HCT116 (cell line): Measurements from ENCODE around the gene RAB37. TPM values are rescaled to one million over a fixed set of nuclear protein-coding genes. Genes with fewer than 3 reads are reported as not detected.

Experiments used
- ATAC-seq: fragments of 200-7000 bp; cut with Tn5 transposase; 2 replicates; pipeline ENCODE4 v1.9.1; 2020; ENCODE audit warnings: mild to moderate bottlenecking, moderate library complexity
- BruUV-seq: library from RNA; stranded (reverse); fragments of 400-500 nt; replicated peaks from 2 replicates; lab custom pipeline; 2021; lab: Mats Ljungman, UMichigan
- CTCF ChIA-PET: fragments of 300-600 bp; sonication (Branson Sonifier 250); formaldehyde crosslinking; loops from one replicate; lab custom pipeline; 2021; ENCODE audit warnings: antibody characterized with exemption; lab: Charles Lee
- POLR2A ChIA-PET: fragments of 300-600, 350-600 bp; sonication (Branson Sonifier 250); formaldehyde crosslinking; loops from one replicate; lab custom pipeline; 2021; ENCODE audit warnings: antibody characterized with exemption; lab: Charles Lee
- RAD21 ChIA-PET, 2 experiments: fragments of 300-600 bp; sonication (Branson Sonifier 250); formaldehyde crosslinking; loops; one replicate each; lab custom pipeline; 2023; ENCODE audit warnings: low total read pairs in 2 of 2; ENCODE audit not compliant: uncharacterized antibody in 2 of 2, unreplicated experiment in 2 of 2, low non-redundant PET in 1 of 2; lab: Charles Lee
- DNase-seq: peaks from one replicate; pipeline ENCODE4 v3.0.0-alpha.2; 2010; ENCODE audit warnings: low read depth, low spot score
- H2AFZ ChIP-seq: fragments of 200-600 bp; shearing (Covaris generic), sonication (generic); 2 replicates; pipeline ENCODE4 v1.6.1; 2017; ENCODE audit warnings: low read depth, mixed run types, mixed read lengths, antibody characterized with exemption, low read length; ENCODE audit not compliant: poor library complexity, severe bottlenecking
- H3K27ac ChIP-seq: 2 replicates; pipeline ENCODE4 v1.5.1; 2012; ENCODE audit warnings: low read depth, low read length
- H3K27me3 ChIP-seq: fragments of 200-600 bp; sonication (generic); 2 replicates; pipeline ENCODE4 v1.6.1; 2016; ENCODE audit warnings: mixed run types, low read length, mixed read lengths; ENCODE audit not compliant: insufficient read depth
- H3K36me3 ChIP-seq, 2 experiments: fragments of 200-500 bp in 1 of 2; fragments of 200-600 bp in 1 of 2; sonication (Bioruptor generic) in 1 of 2; sonication (generic) in 1 of 2; 2 replicates each; pipeline versions ENCODE4 v1.5.1 to v1.6.1; 2014 to 2016; ENCODE audit warnings: low read length in 2 of 2, inconsistent platforms in 1 of 2, mixed read lengths in 1 of 2, mixed run types in 1 of 2; ENCODE audit not compliant: insufficient read depth in 2 of 2, control insufficient read depth in 1 of 2
- H3K4me1 ChIP-seq, 2 experiments: fragments of 200-600 bp in 1 of 2; sonication (generic) in 1 of 2; 2 replicates each; pipeline versions ENCODE4 v1.5.1 to v1.6.1; 2012 to 2017; ENCODE audit warnings: low read length in 2 of 2, inconsistent platforms in 1 of 2, mild to moderate bottlenecking in 1 of 2, mixed read lengths in 1 of 2, mixed run types in 1 of 2, moderate library complexity in 1 of 2; ENCODE audit not compliant: insufficient read depth in 2 of 2, control insufficient read depth in 1 of 2
- H3K4me2 ChIP-seq: fragments of 200-600 bp; sonication (generic); 2 replicates; pipeline ENCODE4 v1.6.1; 2017; ENCODE audit warnings: mixed run types, low read length, mixed read lengths
- H3K4me3 ChIP-seq, 2 experiments: fragments of 200-600 bp in 1 of 2; sonication (generic) in 1 of 2; replicated peaks in 1 of 2; 2 replicates each; pipeline ENCODE4 v1.5.1; 2011 to 2016; ENCODE audit warnings: low read length in 2 of 2, control low read depth in 1 of 2, low read depth in 1 of 2, mild to moderate bottlenecking in 1 of 2, mixed read lengths in 1 of 2, mixed run types in 1 of 2
- H3K79me2 ChIP-seq: fragments of 200-600 bp; sonication (generic); 2 replicates; pipeline ENCODE4 v1.6.1; 2017; ENCODE audit warnings: mild to moderate bottlenecking, mixed run types, low read length, moderate library complexity, mixed read lengths; ENCODE audit not compliant: insufficient read depth
- H3K9ac ChIP-seq: fragments of 200-600 bp; sonication (generic); 2 replicates; pipeline ENCODE4 v1.6.1; 2016; ENCODE audit warnings: low read length, mixed read lengths
- H3K9me2 ChIP-seq: fragments of 200-600 bp; sonication (generic), shearing (Covaris generic); 2 replicates; pipeline ENCODE4 v1.6.1; 2017; ENCODE audit warnings: mixed run types, mild to moderate bottlenecking, moderate library complexity; ENCODE audit not compliant: insufficient read depth
- H3K9me3 ChIP-seq, 2 experiments: fragments of 200-500 bp in 1 of 2; fragments of 200-600 bp in 1 of 2; sonication (Bioruptor generic) in 1 of 2; sonication (generic) in 1 of 2; 2 replicates each; pipeline ENCODE4 v1.6.1; 2014 to 2017; ENCODE audit warnings: low read length in 2 of 2, mixed read lengths in 2 of 2, inconsistent platforms in 1 of 2, low read depth in 1 of 2, mild to moderate bottlenecking in 1 of 2, mixed run types in 1 of 2, moderate library complexity in 1 of 2; ENCODE audit not compliant: control insufficient read depth in 1 of 2, insufficient read depth in 1 of 2
- H4K20me1 ChIP-seq: fragments of 200-600 bp; sonication (generic), shearing (Covaris generic); 2 replicates; pipeline ENCODE4 v1.6.1; 2017; ENCODE audit warnings: mixed run types, mild to moderate bottlenecking, moderate library complexity; ENCODE audit not compliant: insufficient read depth
- ELF1 ChIP-seq: IDR thresholded peaks from 2 replicates; pipeline ENCODE4 v1.6.1; 2012; ENCODE audit warnings: low read depth, borderline replicate concordance
- RAD21 ChIP-seq: IDR thresholded peaks from 2 replicates; pipeline ENCODE4 v1.6.1; 2012; ENCODE audit warnings: low read depth, mild to moderate bottlenecking
- SRF ChIP-seq: IDR thresholded peaks from 2 replicates; pipeline ENCODE4 v1.6.1; 2012; ENCODE audit warnings: low read depth
- TCF7L2 ChIP-seq: IDR thresholded peaks from 2 replicates; pipeline ENCODE4 v1.7.0; 2011; ENCODE audit warnings: borderline replicate concordance, inconsistent platforms; ENCODE audit not compliant: insufficient read depth, insufficient read length; ENCODE audit errors: extremely low read depth
- YY1 ChIP-seq: IDR thresholded peaks from 2 replicates; pipeline ENCODE4 v1.6.1; 2011; ENCODE audit warnings: low read length, low read depth, moderate library complexity, mild to moderate bottlenecking; ENCODE audit not compliant: insufficient replicate concordance; ENCODE audit errors: extremely low read depth
- ZNF274 ChIP-seq: fragments of 200-500 bp; sonication (Bioruptor generic); IDR thresholded peaks from 2 replicates; pipeline ENCODE4 v1.6.1; 2014; ENCODE audit warnings: mild to moderate bottlenecking, low read depth, low read length, inconsistent platforms
- intact Hi-C: fragments of 100-400 bp; cut with micrococcal nuclease; formaldehyde crosslinking; loops from 2 replicates; pipeline ENCODE4 v1.10.0; 2022
- total RNA-seq: library from RNA; stranded (reverse); gene quantifications from one replicate; pipeline ENCODE4 v1.2.1, GENCODE V29; 2021; ENCODE audit not compliant: unreplicated experiment
- TF ChIP-seq, protein P1 (sequence below), 3 experiments: fragments of 200-600 bp in 1 of 3; sonication (generic) in 1 of 3; IDR thresholded peaks in 2 of 3; conservative IDR thresholded peaks in 1 of 3; 2 replicates each; pipeline ENCODE4 v1.5.1; 2012 to 2017; ENCODE audit warnings: low read depth in 2 of 3, low read length in 2 of 3, antibody characterized with exemption in 1 of 3, borderline replicate concordance in 1 of 3, control low read depth in 1 of 3, mild to moderate bottlenecking in 1 of 3, mixed read lengths in 1 of 3, mixed run types in 1 of 3, moderate library complexity in 1 of 3; ENCODE audit not compliant: insufficient read depth in 1 of 3
- TF ChIP-seq, protein P2 (sequence below): IDR thresholded peaks from 2 replicates; pipeline ENCODE4 v1.6.1; 2011; ENCODE audit warnings: mild to moderate bottlenecking, low read length, moderate library complexity; ENCODE audit not compliant: insufficient replicate concordance; ENCODE audit errors: extremely low read depth
- TF ChIP-seq, protein P3 (sequence below): IDR thresholded peaks from 2 replicates; pipeline ENCODE4 v1.6.1; 2012

Gene RAB37
- total RNA-seq, 1 experiment from 2014 or later, result 8.2 TPM

DNA sequence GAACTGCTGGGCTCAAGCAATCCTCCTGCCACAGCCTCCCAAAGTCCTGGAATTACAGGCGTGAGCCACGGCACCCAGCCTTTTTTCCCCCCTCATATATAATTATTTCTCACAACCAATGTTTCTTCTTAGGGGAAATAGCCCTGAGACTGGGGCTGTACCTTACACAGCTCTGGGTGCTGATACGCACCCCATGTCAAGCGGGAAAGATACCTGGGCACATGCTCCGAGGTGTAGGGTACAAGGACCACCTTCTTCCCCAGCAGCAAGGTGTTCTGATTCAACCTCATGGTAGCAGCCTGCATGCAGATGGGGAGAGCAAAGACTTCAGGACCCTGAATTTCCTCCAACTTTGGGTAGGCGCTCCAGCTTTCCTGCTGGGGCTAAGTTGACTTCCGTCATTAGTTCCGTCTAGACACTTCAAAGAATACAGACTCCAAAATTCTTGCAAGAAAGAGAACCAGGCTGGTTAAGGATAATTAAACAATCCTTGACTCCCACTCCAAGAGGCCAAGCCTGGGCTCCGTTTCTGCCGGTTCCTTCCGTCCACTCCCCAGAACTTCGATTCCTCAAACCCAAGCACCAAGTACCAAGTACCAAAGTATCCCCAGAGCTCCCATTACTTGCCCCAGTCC is 38.5 kb downstream of the RAB37 start:
- intact Hi-C loops, result loop anchor here (5.0 kb wide), 1 partner anchor 97 kb away; the partner anchor contains the start of gene FDXR
- POLR2A ChIA-PET, result interaction anchor here (1.3 to 1.7 kb wide), 4 partner anchors 22 to 97 kb away, joined by 3 to 6 read pairs (median 4); partner anchors contain the start of gene FDXR
- H4K20me1 ChIP-seq, result no peaks in the 10 kb centered on the region
- no peak overlapping the region for H2AFZ ChIP-seq
- peaks cover 9 to 16% of the 10 kb centered on the region in 2 experiments for H3K4me1 ChIP-seq
- no peaks in the 10 kb centered on the region for H3K9me3 ChIP-seq
- peaks cover 55% of the 10 kb centered on the region for H3K79me2 ChIP-seq
- no peaks in the 10 kb centered on the region for H3K27me3 ChIP-seq
- peak overlapping the region; percentile 75 to 79 for H3K4me3 ChIP-seq
- CTCF ChIA-PET, result interaction anchor here (1.0 to 3.5 kb wide), 8 partner anchors 16 to 209 kb away, joined by 3 to 23 read pairs (median 8); no protein-coding TSS in a partner anchor
- peak overlapping the region; percentile 97 for H3K4me2 ChIP-seq
- BruUV-seq, result TSS peak; percentile 85
- H3K36me3 ChIP-seq, result peaks cover 13 to 35% of the 10 kb centered on the region in 2 experiments; a peak in 3 of 4 replicates
- RAD21 ChIA-PET, result interaction anchor here in 1 of 2 experiments (1.1 kb wide), 1 partner anchor 118 kb away, joined by 4 read pairs; no protein-coding TSS in a partner anchor
- no peak for TF ChIP-seq ELF1
- TF ChIP-seq YY1, result no peak
- TF ChIP-seq, protein P1, sequence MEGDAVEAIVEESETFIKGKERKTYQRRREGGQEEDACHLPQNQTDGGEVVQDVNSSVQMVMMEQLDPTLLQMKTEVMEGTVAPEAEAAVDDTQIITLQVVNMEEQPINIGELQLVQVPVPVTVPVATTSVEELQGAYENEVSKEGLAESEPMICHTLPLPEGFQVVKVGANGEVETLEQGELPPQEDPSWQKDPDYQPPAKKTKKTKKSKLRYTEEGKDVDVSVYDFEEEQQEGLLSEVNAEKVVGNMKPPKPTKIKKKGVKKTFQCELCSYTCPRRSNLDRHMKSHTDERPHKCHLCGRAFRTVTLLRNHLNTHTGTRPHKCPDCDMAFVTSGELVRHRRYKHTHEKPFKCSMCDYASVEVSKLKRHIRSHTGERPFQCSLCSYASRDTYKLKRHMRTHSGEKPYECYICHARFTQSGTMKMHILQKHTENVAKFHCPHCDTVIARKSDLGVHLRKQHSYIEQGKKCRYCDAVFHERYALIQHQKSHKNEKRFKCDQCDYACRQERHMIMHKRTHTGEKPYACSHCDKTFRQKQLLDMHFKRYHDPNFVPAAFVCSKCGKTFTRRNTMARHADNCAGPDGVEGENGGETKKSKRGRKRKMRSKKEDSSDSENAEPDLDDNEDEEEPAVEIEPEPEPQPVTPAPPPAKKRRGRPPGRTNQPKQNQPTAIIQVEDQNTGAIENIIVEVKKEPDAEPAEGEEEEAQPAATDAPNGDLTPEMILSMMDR (IDR thresholded peaks at IDR 0.05 in 2 of 3, conservative IDR thresholded peaks at IDR 0.05 in 1 of 3; ENCODE audit: borderline replicate concordance in 1 of 3, insufficient read depth in 1 of 3, low read depth in 2 of 3, low read length in 2 of 3), result no peak
- TF ChIP-seq RAD21, result no peak
- TF ChIP-seq TCF7L2, result no peak
- no peak for TF ChIP-seq SRF
- no peak for TF ChIP-seq ZNF274
- TF ChIP-seq, protein P2, sequence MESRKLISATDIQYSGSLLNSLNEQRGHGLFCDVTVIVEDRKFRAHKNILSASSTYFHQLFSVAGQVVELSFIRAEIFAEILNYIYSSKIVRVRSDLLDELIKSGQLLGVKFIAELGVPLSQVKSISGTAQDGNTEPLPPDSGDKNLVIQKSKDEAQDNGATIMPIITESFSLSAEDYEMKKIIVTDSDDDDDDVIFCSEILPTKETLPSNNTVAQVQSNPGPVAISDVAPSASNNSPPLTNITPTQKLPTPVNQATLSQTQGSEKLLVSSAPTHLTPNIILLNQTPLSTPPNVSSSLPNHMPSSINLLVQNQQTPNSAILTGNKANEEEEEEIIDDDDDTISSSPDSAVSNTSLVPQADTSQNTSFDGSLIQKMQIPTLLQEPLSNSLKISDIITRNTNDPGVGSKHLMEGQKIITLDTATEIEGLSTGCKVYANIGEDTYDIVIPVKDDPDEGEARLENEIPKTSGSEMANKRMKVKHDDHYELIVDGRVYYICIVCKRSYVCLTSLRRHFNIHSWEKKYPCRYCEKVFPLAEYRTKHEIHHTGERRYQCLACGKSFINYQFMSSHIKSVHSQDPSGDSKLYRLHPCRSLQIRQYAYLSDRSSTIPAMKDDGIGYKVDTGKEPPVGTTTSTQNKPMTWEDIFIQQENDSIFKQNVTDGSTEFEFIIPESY, result no peak
- TF ChIP-seq, protein P3, sequence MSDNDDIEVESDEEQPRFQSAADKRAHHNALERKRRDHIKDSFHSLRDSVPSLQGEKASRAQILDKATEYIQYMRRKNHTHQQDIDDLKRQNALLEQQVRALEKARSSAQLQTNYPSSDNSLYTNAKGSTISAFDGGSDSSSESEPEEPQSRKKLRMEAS, result no peak
- H3K27ac ChIP-seq, result peak overlapping the region; percentile 60
- ATAC-seq (no peak), DNase-seq (no peak)
- no peaks in the 10 kb centered on the region for H3K9me2 ChIP-seq
- H3K9ac ChIP-seq, result peak overlapping the region; percentile 95
